Activated T-cell treated with anti-CD3 and anti-CD28 coated beads, Interleukin-2, amount 50 U/mL, for 24 hours (primary cell): ENCODE data around the gene FAM170B.

Experiments used
- DNase-seq: peaks from one replicate; pipeline ENCODE4 v3.0.0-alpha.2; 2020
- H3K27ac Mint-ChIP-seq: 2 replicates; pipeline ENCODE4 v1.8.0; 2020; ENCODE audit warnings: mild to moderate bottlenecking, mixed read lengths
- H3K27me3 Mint-ChIP-seq: 2 replicates; pipeline ENCODE4 v1.8.0; 2020; ENCODE audit warnings: mixed read lengths
- H3K36me3 Mint-ChIP-seq: 2 replicates; pipeline ENCODE4 v1.8.0; 2020; ENCODE audit warnings: low read depth, mixed read lengths
- H3K4me1 Mint-ChIP-seq: 2 replicates; pipeline ENCODE4 v1.8.0; 2020; ENCODE audit warnings: low read depth, mixed read lengths
- H3K4me3 Mint-ChIP-seq: 2 replicates; pipeline ENCODE4 v1.8.0; 2020; ENCODE audit warnings: mild to moderate bottlenecking, moderate library complexity, mixed read lengths
- H3K9me3 Mint-ChIP-seq: 2 replicates; pipeline ENCODE4 v1.8.0; 2020; ENCODE audit warnings: mixed read lengths

FAM170B gene

GRCh38 chr10:49081547-49082275 is 52.1 kb downstream of the FAM170B start:
- DNase-seq: no peak
- Mint-ChIP-seq H3K36me3 (no peaks in the 10 kb centered on the region), H3K9me3 (peaks cover 5% of the 10 kb centered on the region), H3K27me3 (peaks cover 11% of the 10 kb centered on the region), H3K4me3 (no peak overlapping the region), H3K27ac (no peak overlapping the region), H3K4me1 (peaks cover 22% of the 10 kb centered on the region)
